RWPE2 (cell line): Measurements from ENCODE around the gene TAF1B.

Source experiments
- ATAC-seq: fragments of 200-7000 bp; cut with Tn5 transposase; 3 replicates; pipeline ENCODE4 v1.9.1; 2021; ENCODE audit warnings: low read depth
- DNase-seq: peaks from one replicate; pipeline ENCODE4 v3.0.0-alpha.2; 2020; ENCODE audit warnings: low spot score
- H3K27ac ChIP-seq: fragments of 450-650 bp; 2 replicates; pipeline ENCODE4 v1.5.1; 2017; ENCODE audit warnings: mild to moderate bottlenecking; ENCODE audit not compliant: poor library complexity, severe bottlenecking
- H3K27me3 ChIP-seq: fragments of 250-450 bp; sonication (Bioruptor Pico); 2 replicates; pipeline ENCODE4 v1.5.1; 2021; ENCODE audit warnings: mild to moderate bottlenecking, moderate library complexity; ENCODE audit not compliant: insufficient read depth, poor library complexity, severe bottlenecking
- H3K36me3 ChIP-seq: fragments of 250-450 bp; sonication (Bioruptor Pico); 2 replicates; pipeline ENCODE4 v1.5.1; 2020; ENCODE audit warnings: low read depth, mild to moderate bottlenecking, moderate library complexity
- H3K4me1 ChIP-seq: fragments of 250-450 bp; sonication (Bioruptor Pico); 2 replicates; pipeline ENCODE4 v1.5.1; 2021; ENCODE audit warnings: mild to moderate bottlenecking, moderate library complexity; ENCODE audit not compliant: insufficient read depth, poor library complexity, severe bottlenecking
- H3K4me3 ChIP-seq: fragments of 250-450 bp; sonication (Bioruptor Pico); 2 replicates; pipeline ENCODE4 v1.5.1; 2021; ENCODE audit warnings: mild to moderate bottlenecking, moderate library complexity; ENCODE audit not compliant: severe bottlenecking
- H3K9me3 ChIP-seq: fragments of 250-450 bp; sonication (Bioruptor Pico); 2 replicates; pipeline ENCODE4 v1.5.1; 2021; ENCODE audit warnings: mild to moderate bottlenecking, moderate library complexity; ENCODE audit not compliant: severe bottlenecking
- TF ChIP-seq, protein P1 (sequence below): fragments of 450-650 bp; IDR thresholded peaks from one replicate; pipeline ENCODE4 v1.5.1; 2017; ENCODE audit warnings: mild to moderate bottlenecking, moderate library complexity; ENCODE audit not compliant: poor library complexity, severe bottlenecking

TAF1B gene

DNA sequence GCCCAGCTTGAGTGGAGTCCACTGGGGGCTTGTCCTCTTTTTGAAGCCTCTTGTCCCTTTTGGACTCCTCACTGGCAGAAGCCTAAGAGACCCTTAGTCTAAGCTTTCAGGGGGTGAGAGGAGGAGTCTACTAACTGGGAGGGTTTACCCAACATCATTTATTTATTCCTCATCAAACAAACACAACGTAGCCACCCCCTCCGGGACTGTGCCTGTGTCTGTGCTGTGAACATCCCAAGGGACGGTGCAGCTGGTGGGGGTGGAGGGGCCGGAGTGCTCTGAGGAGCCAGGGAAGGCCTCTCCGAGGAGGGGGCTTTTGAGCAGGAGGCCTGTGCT, 42.7 kb upstream of the TAF1B start:
- Histone ChIP-seq H3K27me3 (no peaks in the 10 kb centered on the region), H3K36me3 (no peaks in the 10 kb centered on the region), H3K9me3 (no peaks in the 10 kb centered on the region), H3K27ac (peak overlapping the region; percentile 96), H3K4me3 (no peak overlapping the region), H3K4me1 (peaks cover 37% of the 10 kb centered on the region)
- no peak for DNase-seq
- TF ChIP-seq, protein P1, sequence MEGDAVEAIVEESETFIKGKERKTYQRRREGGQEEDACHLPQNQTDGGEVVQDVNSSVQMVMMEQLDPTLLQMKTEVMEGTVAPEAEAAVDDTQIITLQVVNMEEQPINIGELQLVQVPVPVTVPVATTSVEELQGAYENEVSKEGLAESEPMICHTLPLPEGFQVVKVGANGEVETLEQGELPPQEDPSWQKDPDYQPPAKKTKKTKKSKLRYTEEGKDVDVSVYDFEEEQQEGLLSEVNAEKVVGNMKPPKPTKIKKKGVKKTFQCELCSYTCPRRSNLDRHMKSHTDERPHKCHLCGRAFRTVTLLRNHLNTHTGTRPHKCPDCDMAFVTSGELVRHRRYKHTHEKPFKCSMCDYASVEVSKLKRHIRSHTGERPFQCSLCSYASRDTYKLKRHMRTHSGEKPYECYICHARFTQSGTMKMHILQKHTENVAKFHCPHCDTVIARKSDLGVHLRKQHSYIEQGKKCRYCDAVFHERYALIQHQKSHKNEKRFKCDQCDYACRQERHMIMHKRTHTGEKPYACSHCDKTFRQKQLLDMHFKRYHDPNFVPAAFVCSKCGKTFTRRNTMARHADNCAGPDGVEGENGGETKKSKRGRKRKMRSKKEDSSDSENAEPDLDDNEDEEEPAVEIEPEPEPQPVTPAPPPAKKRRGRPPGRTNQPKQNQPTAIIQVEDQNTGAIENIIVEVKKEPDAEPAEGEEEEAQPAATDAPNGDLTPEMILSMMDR = no peak
- peak; percentile 11; the same call in 2 of the 3 replicates for ATAC-seq

DNA sequence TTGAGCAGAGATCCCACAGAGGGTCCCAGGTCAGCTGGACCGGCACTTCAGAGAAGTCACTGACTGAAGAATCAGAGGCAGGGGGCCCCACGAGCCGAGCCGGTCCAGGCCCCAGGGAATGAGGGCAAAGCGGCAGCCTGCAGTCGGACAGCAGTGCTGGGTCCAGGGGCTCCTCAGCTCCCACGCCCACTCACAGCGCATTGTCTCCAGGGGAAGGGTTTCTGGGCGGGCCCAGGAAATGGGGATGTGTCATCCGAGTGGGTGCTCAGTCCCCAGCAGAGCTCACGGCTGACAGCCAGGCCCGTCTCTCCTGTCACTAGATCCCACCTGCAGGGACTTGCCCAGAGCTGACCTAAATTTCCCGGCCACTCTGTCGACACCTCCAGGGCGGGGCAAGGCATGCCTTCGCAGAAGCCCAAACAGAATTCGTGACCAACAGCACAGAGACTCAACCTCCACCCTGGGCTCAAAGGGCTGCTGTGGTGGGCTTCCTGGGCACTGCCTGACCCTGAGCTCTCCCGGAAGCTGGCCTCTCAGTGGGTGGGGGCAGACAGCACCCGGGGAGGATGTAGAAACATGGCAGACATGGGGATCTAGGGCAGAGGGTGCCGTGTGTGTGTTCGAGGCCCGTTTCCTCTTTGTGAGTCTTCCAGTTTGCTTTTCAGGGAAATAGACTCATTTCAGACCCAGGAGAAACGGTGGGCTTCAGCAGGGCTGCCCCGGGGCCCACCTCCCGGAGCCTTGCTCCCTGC, 42.1 kb upstream of the TAF1B start:
- ATAC-seq (peak; percentile 57), DNase-seq (peak; percentile 94)
- Histone ChIP-seq H3K4me3 (no peak overlapping the region), H3K36me3 (no peaks in the 10 kb centered on the region), H3K4me1 (peaks cover 37% of the 10 kb centered on the region), H3K27me3 (no peaks in the 10 kb centered on the region), H3K27ac (peak overlapping the region; percentile 96), H3K9me3 (no peaks in the 10 kb centered on the region)
- TF ChIP-seq, protein P1 = no peak

DNA sequence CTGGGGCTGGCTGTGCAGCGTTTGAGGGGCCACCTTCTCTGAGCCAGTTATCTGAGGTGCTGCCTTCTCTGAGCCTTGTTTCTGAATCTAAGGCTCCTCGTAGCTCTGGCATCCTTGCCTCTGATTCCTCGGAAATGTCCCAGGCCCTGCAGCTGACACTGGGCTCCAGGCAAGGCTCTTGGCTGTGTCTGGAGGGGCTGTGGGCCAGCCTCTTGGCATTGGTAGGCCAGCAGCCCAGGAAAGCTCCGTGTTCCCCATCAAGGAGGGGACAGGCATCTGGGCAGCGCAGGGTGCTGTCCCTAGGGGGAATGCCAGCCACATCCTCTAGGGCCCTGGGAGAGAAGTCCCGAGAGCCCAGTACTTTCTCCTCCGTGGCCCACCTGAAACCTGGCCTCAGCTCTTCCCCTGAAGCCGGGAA, 40.7 kb upstream of the TAF1B start:
- TF ChIP-seq, protein P1 = no peak
- no peaks in the 10 kb centered on the region for H3K9me3 ChIP-seq
- H3K27me3 ChIP-seq = no peaks in the 10 kb centered on the region
- DNase-seq = peak; percentile 45
- peaks cover 37% of the 10 kb centered on the region for H3K4me1 ChIP-seq
- H3K4me3 ChIP-seq = no peak overlapping the region
- ATAC-seq = no peak
- H3K27ac ChIP-seq = peak overlapping the region; percentile 96
- no peaks in the 10 kb centered on the region for H3K36me3 ChIP-seq

DNA sequence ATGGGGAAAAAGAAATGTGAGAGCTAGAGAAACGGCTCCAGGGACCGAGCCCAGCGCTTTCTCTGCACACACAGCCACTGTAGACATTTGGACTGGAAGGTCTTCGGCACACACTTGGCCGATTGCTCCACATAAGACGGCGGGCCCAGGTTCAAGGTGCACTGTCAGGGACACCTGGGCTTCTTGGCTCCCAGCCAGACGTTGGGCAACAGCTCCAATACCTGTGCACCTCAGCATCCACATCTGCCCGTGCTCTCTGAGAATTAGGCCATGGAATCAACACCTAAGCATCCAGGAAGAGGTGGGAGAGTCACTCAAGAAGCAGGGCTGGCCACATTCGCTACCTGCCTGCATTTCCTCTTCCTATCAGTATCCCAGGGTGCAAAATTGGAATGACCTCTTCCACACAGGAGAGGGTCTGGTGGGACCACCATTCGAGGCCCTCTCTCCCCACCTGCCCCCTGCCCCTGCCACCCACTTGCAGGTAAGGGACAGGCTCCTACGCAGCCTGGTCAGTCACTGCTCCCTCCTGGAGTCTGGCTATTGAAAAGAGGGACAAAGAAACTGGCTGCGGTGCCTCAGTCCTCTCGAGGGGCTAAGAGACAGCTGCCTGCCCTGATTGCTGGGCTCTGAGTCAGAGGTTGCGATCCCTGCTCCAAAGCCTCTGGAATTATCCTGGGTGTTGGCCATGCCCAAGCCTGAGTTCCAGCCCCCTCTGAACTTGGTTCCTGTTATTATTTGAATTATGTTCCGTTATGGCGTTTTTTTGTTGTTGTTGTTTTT, 40.1 kb upstream of the TAF1B start:
- no peaks in the 10 kb centered on the region for H3K36me3 ChIP-seq
- H3K27ac ChIP-seq = peak overlapping the region; percentile 96
- no peaks in the 10 kb centered on the region for H3K9me3 ChIP-seq
- TF ChIP-seq, protein P1 = no peak
- peaks cover 38% of the 10 kb centered on the region for H3K4me1 ChIP-seq
- DNase-seq (peak; percentile 90), ATAC-seq (peak; percentile 20)
- H3K27me3 ChIP-seq = no peaks in the 10 kb centered on the region
- H3K4me3 ChIP-seq = no peak overlapping the region
